Sigmoid colon (tissue), 7 donors: ENCODE data around the gene VRK1. TPM values are rescaled to one million over a fixed set of nuclear protein-coding genes. Genes with fewer than 3 reads are reported as not detected.
"Not testable (repeated sequence)": the region's sequence is repeated elsewhere in the genome, so short reads cannot be mapped to it uniquely, and the experiment has no call there.

ENCODE experiments used
- DNase-seq: peaks from one replicate; pipeline ENCODE4 v3.0.0-alpha.2; 2019
- H3K27ac ChIP-seq, 4 donors: fragments of 200-600 bp; sonication (generic); one replicate each; pipeline ENCODE4 v1.5.1; 2016 to 2019; ENCODE audit warnings: mild to moderate bottlenecking in 1 of 4
- H3K27me3 ChIP-seq, 3 donors: fragments of 200-600 bp; sonication (generic); one replicate each; pipeline ENCODE4 v1.5.1; 2019; ENCODE audit warnings: mild to moderate bottlenecking in 1 of 3
- H3K36me3 ChIP-seq, 4 donors: fragments of 200-600 bp; sonication (generic); one replicate each; pipeline ENCODE4 v1.5.1; 2016 to 2019
- H3K4me1 ChIP-seq, 4 donors: fragments of 200-600 bp; sonication (generic); one replicate each; pipeline ENCODE4 v1.5.1; 2017 to 2019
- H3K4me3 ChIP-seq, 4 donors: fragments of 200-600 bp; sonication (generic); one replicate each; pipeline ENCODE4 v1.5.1; 2017 to 2019; ENCODE audit warnings: mild to moderate bottlenecking in 2 of 4, moderate library complexity in 1 of 4
- H3K9me3 ChIP-seq, 4 donors: fragments of 200-600 bp in 3 of 4; sonication (generic) in 3 of 4; one replicate each; pipeline versions ENCODE4 v1.5.1 to v1.6.1; 2013 to 2019
- CTCF ChIP-seq, 4 experiments: fragments of 450-650 bp in 3 of 4; fragments of 200-600 bp in 1 of 4; IDR thresholded peaks; one replicate each; pipeline ENCODE4 v1.5.1; 2016 to 2019; ENCODE audit warnings: antibody characterized with exemption in 4 of 4, mild to moderate bottlenecking in 3 of 4, moderate library complexity in 2 of 4
- EP300 ChIP-seq, 4 donors: sonication (generic); formaldehyde crosslinking; IDR thresholded peaks; one replicate each; pipeline ENCODE4 v1.6.1; 2017; ENCODE audit warnings: antibody characterized with exemption in 4 of 4
- POLR2A ChIP-seq, 2 donors: fragments of 450-650 bp; IDR thresholded peaks; one replicate each; pipeline ENCODE4 v1.6.1; 2016; ENCODE audit warnings: antibody characterized with exemption in 2 of 2, mild to moderate bottlenecking in 2 of 2, moderate library complexity in 2 of 2
- POLR2AphosphoS5 ChIP-seq, 4 donors: sonication (generic); formaldehyde crosslinking; IDR thresholded peaks; one replicate each; pipeline ENCODE4 v1.6.1; 2017; ENCODE audit warnings: antibody characterized with exemption in 4 of 4
- WGBS, 2 donors: extraction: QIAGEN DNeasy Blood & Tissue Kit; methylation state at CpG; one replicate each; pipeline ENCODE4 v1.1.7; 2013; 5-methylcytosine and 5-hydroxymethylcytosine counted together
- intact Hi-C: fragments of 100-400 bp; cut with DNase I; formaldehyde crosslinking; loops from one replicate; pipeline ENCODE4 v1.15.1; 2023
- polyA plus RNA-seq, 3 donors: library from polyadenylated mRNA; stranded (reverse); fragments of 200-250 nt; gene quantifications; one replicate each; pipeline ENCODE4 v1.2.3, GENCODE V29; 2013
- total RNA-seq, 4 donors: library from RNA; depleted of rRNA; stranded (reverse); fragments of >200 nt; gene quantifications; one replicate each; pipeline ENCODE4 v1.1.0, GENCODE V29; 2016
- donor health status: healthy with polysubstance abuse.
- donor health status: Bipolar disorder and iron deficiency.
- donor health status: healthy.

VRK1 gene
- total and polyA plus RNA-seq, 7 donors: 7.8 to 25.7 (median 17.9) TPM

GRCh38 chr14:96761066-96761465 is 36.1 kb upstream of the VRK1 start:
- WGBS, 2 donors: 87 to 89% methylated on average over 6 of the region's 6 CpGs
- Histone ChIP-seq H3K27ac (no peak overlapping the region), H3K9me3 (no peaks in the 10 kb centered on the region), H3K4me3 (no peak overlapping the region), H3K27me3 (no peaks in the 10 kb centered on the region), H3K4me1 (no peaks in the 10 kb centered on the region), H3K36me3 (no peaks in the 10 kb centered on the region)
- peak; percentile 14 for DNase-seq
- intact Hi-C loops: no loop called here
- TF ChIP-seq EP300 (IDR thresholded peaks at IDR 0.05): no peak
- no peak for TF ChIP-seq POLR2AphosphoS5 (IDR thresholded peaks at IDR 0.05)
- TF ChIP-seq CTCF (IDR thresholded peaks at IDR 0.05): no peak
- no peak for TF ChIP-seq POLR2A (IDR thresholded peaks at IDR 0.05)

- no peaks in the 10 kb centered on the region for H3K9me3 ChIP-seq
- no peaks in the 10 kb centered on the region for H3K4me1 ChIP-seq
- H3K4me3 ChIP-seq: no peak overlapping the region
- H3K27ac ChIP-seq: no peak overlapping the region
- H3K36me3 ChIP-seq: no peaks in the 10 kb centered on the region
- intact Hi-C loops: no loop called here
- DNase-seq: no peak
- H3K27me3 ChIP-seq: no peaks in the 10 kb centered on the region
- TF ChIP-seq POLR2AphosphoS5 (IDR thresholded peaks at IDR 0.05): no peak
- no peak for TF ChIP-seq CTCF (IDR thresholded peaks at IDR 0.05)
- no peak for TF ChIP-seq POLR2A (IDR thresholded peaks at IDR 0.05)
- no peak for TF ChIP-seq EP300 (IDR thresholded peaks at IDR 0.05)
- WGBS, 2 donors: 4 to 6% methylated on average over 3 of the region's 3 CpGs
Observed at GRCh38 chr14:96762650-96763049, 34.5 kb upstream of the VRK1 start.

- peak; percentile 39 for DNase-seq
- no peak overlapping the region for H3K4me3 ChIP-seq
- H3K36me3 ChIP-seq: no peaks in the 10 kb centered on the region
- no peaks in the 10 kb centered on the region for H3K9me3 ChIP-seq
- 82 to 89% methylated on average over 7 of the region's 7 CpGs for WGBS, 2 donors
- H3K4me1 ChIP-seq: no peaks in the 10 kb centered on the region
- H3K27me3 ChIP-seq: no peaks in the 10 kb centered on the region
- no peak overlapping the region for H3K27ac ChIP-seq
- intact Hi-C loops: no loop called here
- TF ChIP-seq CTCF (IDR thresholded peaks at IDR 0.05) (no peak), EP300 (IDR thresholded peaks at IDR 0.05) (no peak)
Observed at GRCh38 chr14:96764012-96764411, 33.2 kb upstream of the VRK1 start.

GRCh38 chr14:96765205-96765604 is 32.0 kb upstream of the VRK1 start:
- intact Hi-C loops, DNase-seq, H3K4me1 ChIP-seq, H3K4me3 ChIP-seq, H3K36me3 ChIP-seq, H3K27me3 ChIP-seq, H3K9me3 ChIP-seq, H3K27ac ChIP-seq: not testable (repeated sequence)
- WGBS, 2 donors: no CpG with 5 or more reads among the region's 1 CpG

GRCh38 chr14:96772929-96773328 is 24.3 kb upstream of the VRK1 start:
- intact Hi-C loops: no loop called here
- no peak overlapping the region for H3K27ac ChIP-seq
- H3K27me3 ChIP-seq: no peaks in the 10 kb centered on the region
- H3K4me1 ChIP-seq: no peaks in the 10 kb centered on the region
- TF ChIP-seq CTCF (IDR thresholded peaks at IDR 0.05) (no peak), POLR2A (IDR thresholded peaks at IDR 0.05) (no peak), POLR2AphosphoS5 (IDR thresholded peaks at IDR 0.05) (no peak), EP300 (IDR thresholded peaks at IDR 0.05) (no peak)
- H3K36me3 ChIP-seq: no peaks in the 10 kb centered on the region
- WGBS, 2 donors: 86 to 90% methylated on average over 5 of the region's 5 CpGs
- H3K9me3 ChIP-seq: no peaks in the 10 kb centered on the region
- no peak for DNase-seq
- H3K4me3 ChIP-seq: no peak overlapping the region
